Measurements from ENCODE around the gene CROT.

Gene CROT

GRCh38 chr7:87380905-87381304 is 35.4 kb downstream of the CROT start:
- TF ChIP-seq CTCF (conservative IDR thresholded peaks at IDR 0.05; ENCODE audit: low read depth, low read length) = no peak
- DNase-seq (ENCODE audit: low read depth) = no peak

GRCh38 chr7:87391020-87391701 is 45.7 kb downstream of the CROT start:
- no peak for DNase-seq (ENCODE audit: low read depth)
- TF ChIP-seq CTCF (conservative IDR thresholded peaks at IDR 0.05; ENCODE audit: low read depth, low read length) = no peak
- H3K4me3 ChIP-seq (ENCODE audit: low read length) = no peak overlapping the region

More at GRCh38 chr7:87380905-87381304, 35.4 kb downstream of the CROT start:
- H3K4me3 ChIP-seq (ENCODE audit: low read length) = no peak overlapping the region

- DNase-seq (ENCODE audit: low read depth) = no peak
- no peak for TF ChIP-seq CTCF (conservative IDR thresholded peaks at IDR 0.05; ENCODE audit: low read depth, low read length)
- H3K4me3 ChIP-seq (ENCODE audit: low read length) = no peak overlapping the region
Observed at GRCh38 chr7:87395442-87396020, 50.1 kb downstream of the CROT start.

GRCh38 chr7:87398446-87398845 is 53.0 kb downstream of the CROT start:
- TF ChIP-seq CTCF (conservative IDR thresholded peaks at IDR 0.05; ENCODE audit: low read depth, low read length) = no peak
- DNase-seq (ENCODE audit: low read depth) = peak; percentile 52
- H3K4me3 ChIP-seq (ENCODE audit: low read length) = no peak overlapping the region

GRCh38 chr7:87404674-87405073 is 59.2 kb downstream of the CROT start:
- DNase-seq (ENCODE audit: low read depth) = no peak
- TF ChIP-seq CTCF (conservative IDR thresholded peaks at IDR 0.05; ENCODE audit: low read depth, low read length) = no peak
- no peak overlapping the region for H3K4me3 ChIP-seq (ENCODE audit: low read length)

GRCh38 chr7:87411186-87411585 is 65.7 kb downstream of the CROT start:
- TF ChIP-seq CTCF (conservative IDR thresholded peaks at IDR 0.05; ENCODE audit: low read depth, low read length) = no peak
- no peak for DNase-seq (ENCODE audit: low read depth)
- H3K4me3 ChIP-seq (ENCODE audit: low read length) = no peak overlapping the region

GRCh38 chr7:87413029-87413428 is 67.6 kb downstream of the CROT start:
- no peak for DNase-seq (ENCODE audit: low read depth)
- no peak for TF ChIP-seq CTCF (conservative IDR thresholded peaks at IDR 0.05; ENCODE audit: low read depth, low read length)
- no peak overlapping the region for H3K4me3 ChIP-seq (ENCODE audit: low read length)
